Stimulated activated CD8-positive, alpha-beta memory T cell treated with anti-CD3 and anti-CD28 coated beads, Interleukin-15, amount 100 ng/mL, for 48 hours (primary cell): ENCODE measurements around the gene PREX1.
"Not testable (repeated sequence)": the region's sequence is repeated elsewhere in the genome, so short reads cannot be mapped to it uniquely, and the experiment has no call there.

Experiments
- DNase-seq, 2 donors: peaks; one replicate each; pipeline ENCODE4 v3.0.0-alpha.2; 2020; ENCODE audit warnings: low read depth in 2 of 2

Gene PREX1

GRCh38 chr20:48826480-48826879 is 1.3 kb downstream of the PREX1 start:
- DNase-seq, result not testable (repeated sequence)

- no peak for DNase-seq
These were observed 1.7 kb downstream of the PREX1 start for GRCh38 chr20:48826069-48826468.

- no peak for DNase-seq
These were observed 2.3 kb downstream of the PREX1 start for GRCh38 chr20:48825566-48825920.

GRCh38 chr20:48824830-48825565 is 2.8 kb downstream of the PREX1 start:
- no peak for DNase-seq

- peak; percentile 65 to 69 for DNase-seq
These were observed 3.8 kb downstream of the PREX1 start for GRCh38 chr20:48823960-48824498.

GRCh38 chr20:48823476-48823875 is 4.3 kb downstream of the PREX1 start:
- no peak for DNase-seq

- no peak for DNase-seq
These were observed 4.9 kb downstream of the PREX1 start for GRCh38 chr20:48822879-48823385.

GRCh38 chr20:48822178-48822577 is 5.6 kb downstream of the PREX1 start:
- no peak for DNase-seq

GRCh38 chr20:48821261-48821920 is 6.4 kb downstream of the PREX1 start:
- no peak for DNase-seq

GRCh38 chr20:48820649-48820973 is 7.2 kb downstream of the PREX1 start:
- no peak for DNase-seq

- no peak for DNase-seq
These were observed 7.8 kb downstream of the PREX1 start for GRCh38 chr20:48819821-48820648.

- DNase-seq, result no peak
These were observed 8.7 kb downstream of the PREX1 start for GRCh38 chr20:48819089-48819488.

- no peak for DNase-seq
These were observed 9.3 kb downstream of the PREX1 start for GRCh38 chr20:48818481-48818987.

- no peak for DNase-seq
These were observed 9.8 kb downstream of the PREX1 start for GRCh38 chr20:48818031-48818370.

- no peak for DNase-seq
These were observed 10.3 kb downstream of the PREX1 start for GRCh38 chr20:48817367-48818030.

GRCh38 chr20:48816282-48817205 is 11.3 kb downstream of the PREX1 start:
- no peak for DNase-seq

- DNase-seq, result no peak
These were observed 12.3 kb downstream of the PREX1 start for GRCh38 chr20:48815537-48815936.

- no peak for DNase-seq
These were observed 13.2 kb downstream of the PREX1 start for GRCh38 chr20:48814633-48815032.

- no peak for DNase-seq
These were observed 13.8 kb downstream of the PREX1 start for GRCh38 chr20:48813930-48814546.

- no peak for DNase-seq
These were observed 14.4 kb downstream of the PREX1 start for GRCh38 chr20:48813446-48813747.
